ENCODE measurements around the gene SP140.
"Not testable (repeated sequence)": the region's sequence is repeated elsewhere in the genome, so short reads cannot be mapped to it uniquely, and the experiment has no call there.

The SP140 gene

DNA sequence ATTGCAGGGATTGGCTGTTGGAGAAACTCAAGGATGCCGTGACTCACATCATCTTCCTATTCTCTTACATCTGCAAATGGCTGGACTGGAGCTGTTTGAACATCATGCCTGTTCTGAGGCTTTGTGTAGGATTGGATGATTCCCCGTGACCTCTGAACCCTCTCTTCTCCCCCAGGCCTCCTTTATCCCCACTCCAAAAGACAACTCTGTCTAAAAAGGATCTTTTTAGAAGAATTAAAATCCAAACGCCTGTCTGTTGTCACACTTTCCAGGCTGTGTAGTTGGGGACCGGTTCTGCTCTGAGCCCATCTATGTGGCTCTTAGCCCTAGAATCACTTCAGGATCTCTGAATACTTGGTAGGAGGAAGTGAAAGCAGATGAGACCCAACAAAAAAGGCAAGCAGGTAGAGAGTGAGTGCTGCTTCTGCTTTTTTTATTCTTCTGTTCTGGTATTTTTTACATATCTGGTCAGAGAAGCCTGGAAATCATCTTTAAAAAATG lies 565 bp downstream of the SP140 start:
- no peak for DNase-seq

DNA sequence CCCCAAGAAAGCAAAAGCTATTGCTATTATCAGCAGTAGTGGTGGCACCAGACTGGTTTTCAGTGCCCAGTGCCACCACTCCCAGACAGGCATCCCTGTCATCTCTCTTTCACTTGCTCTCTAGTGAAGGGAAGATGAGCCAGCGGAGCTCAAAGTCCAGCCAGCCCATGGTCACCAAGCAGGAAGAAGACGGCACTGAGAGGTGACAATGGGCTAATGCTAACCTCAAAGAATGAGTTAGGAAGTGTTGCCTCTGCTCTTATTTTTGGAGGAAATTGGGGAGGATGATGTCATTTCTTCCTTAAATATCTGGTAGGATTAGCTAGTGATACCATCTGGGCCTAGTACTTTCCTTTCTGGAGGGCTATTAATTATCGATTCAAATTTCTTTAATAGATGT lies 1.7 kb downstream of the SP140 start:
- no peak for DNase-seq

GRCh38 chr2:230230087-230230486 lies 4.6 kb downstream of the SP140 start:
- peak; percentile 33 to 59 for DNase-seq

DNA sequence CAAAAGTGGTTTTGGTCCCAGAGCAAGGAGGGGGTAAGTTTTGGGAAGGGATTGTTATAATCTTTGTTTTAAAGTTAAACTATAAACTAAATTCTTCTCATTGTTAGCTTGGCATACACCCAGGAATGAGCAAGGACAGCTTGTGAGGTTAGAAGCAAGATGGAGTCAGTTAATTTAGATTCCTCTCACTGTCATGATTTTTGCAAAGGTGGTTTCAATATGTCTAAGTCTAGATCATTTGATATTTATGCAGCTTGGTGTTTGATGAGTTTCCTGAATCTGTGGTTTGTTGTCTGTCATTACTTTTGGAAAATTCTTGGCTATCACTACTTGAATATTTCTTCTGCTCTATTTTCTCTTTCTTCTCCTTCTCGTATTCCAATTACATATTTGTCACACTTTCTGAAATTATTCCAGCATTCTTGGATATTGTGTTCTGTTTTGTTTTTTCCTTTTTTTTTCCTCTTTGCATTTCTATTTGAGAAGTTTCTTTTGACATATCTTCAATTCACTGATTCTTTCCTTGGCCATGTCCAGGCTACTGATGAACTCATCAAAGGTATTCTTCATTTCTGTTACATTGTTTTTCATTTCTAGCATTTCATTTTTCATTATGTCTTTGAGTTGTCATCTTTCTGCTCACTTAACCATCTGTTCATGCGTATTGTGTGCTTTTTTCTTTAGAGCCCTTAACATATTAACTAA lies 5.1 kb downstream of the SP140 start:
- DNase-seq = no peak

- no peak for DNase-seq
Observed at GRCh38 chr2:230231251-230231650, 5.7 kb downstream of the SP140 start.

- no peak for DNase-seq
Observed at GRCh38 chr2:230234122-230234722, 8.7 kb downstream of the SP140 start.

- no peak for DNase-seq
Observed at GRCh38 chr2:230234845-230235244, 9.3 kb downstream of the SP140 start.

DNA sequence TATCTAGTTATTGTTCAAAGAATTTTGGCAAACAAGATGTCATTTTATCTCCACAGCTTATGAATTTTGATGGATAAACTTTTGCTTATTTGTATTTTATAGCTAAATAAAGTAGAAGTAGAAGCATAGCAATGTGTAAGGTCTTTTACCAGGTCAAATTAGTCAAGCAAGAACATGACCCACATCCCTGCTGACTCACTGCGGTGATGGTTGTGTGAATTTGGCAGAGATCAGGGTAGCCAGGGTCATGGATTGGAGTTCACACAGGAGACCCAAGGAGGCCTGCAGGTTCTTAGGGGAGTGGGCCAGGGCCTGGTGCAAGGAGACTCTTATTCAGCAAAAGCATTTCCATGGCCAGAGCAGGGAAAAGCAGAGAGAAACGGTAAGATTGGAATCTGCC lies 18.7 kb downstream of the SP140 start:
- no peak for DNase-seq

DNA sequence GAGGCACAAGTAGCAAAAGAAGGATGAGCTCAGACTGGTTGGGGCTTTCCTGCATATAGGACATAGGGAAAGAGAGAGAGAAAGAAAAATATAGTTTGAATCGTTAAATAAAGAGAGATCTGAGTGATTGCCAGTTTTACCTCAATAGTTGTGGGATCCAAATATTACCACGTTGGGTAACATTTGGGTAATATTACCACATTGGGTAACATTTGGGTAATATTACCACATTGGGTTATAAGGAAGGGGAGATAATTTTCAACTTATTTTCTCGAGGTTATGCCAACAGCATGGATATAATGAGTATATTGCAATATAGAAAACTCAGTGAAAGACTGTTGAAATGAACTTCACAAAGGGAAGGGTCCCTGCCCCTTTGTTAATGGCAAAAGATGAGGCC lies 20.7 kb downstream of the SP140 start:
- DNase-seq = peak in 1 of 2 donors; percentile 65

DNA sequence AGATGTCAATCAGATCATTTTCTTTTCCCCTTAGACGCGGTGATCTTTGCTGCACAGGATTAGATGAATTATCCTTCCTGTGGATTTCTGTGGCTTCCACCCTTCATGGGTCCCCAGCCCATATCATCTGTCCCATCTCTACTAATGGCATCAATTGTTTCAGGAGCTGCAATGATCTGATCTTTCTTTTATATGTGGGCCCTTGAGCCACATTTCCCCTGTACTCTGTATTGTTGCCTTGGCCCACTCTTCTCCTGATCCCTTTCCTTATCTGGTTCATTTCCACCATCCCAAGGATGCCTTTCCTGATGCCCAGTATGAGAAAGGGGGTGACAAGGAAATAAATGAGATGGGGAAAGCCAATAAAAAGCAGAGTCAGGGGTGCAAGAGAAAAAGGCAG lies 24.7 kb downstream of the SP140 start:
- no peak for DNase-seq

- no peak for DNase-seq
Observed at GRCh38 chr2:230254152-230254881, 28.8 kb downstream of the SP140 start.

- no peak for DNase-seq
Observed at GRCh38 chr2:230256733-230257332, 31.3 kb downstream of the SP140 start.

DNA sequence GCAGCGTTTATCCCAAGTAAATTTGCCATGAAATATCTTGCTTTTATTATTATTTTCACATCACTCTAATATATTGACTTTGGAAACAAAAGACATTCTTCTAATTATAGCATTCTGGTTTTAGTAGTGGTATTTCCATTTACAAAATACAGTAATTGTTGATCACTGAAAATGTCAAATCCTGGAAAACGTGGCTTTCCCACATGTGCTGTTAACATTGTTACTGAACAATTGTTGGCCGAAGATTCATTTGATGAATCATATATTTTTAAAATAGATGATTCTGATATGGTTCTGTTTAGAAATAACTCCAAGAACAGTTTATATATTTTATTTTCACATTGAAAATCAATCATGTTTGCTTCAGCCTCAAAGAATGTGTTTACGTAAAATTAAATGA lies 32.9 kb downstream of the SP140 start:
- DNase-seq = no peak

- DNase-seq = no peak
Observed at GRCh38 chr2:230262246-230262645, 36.7 kb downstream of the SP140 start.

DNA sequence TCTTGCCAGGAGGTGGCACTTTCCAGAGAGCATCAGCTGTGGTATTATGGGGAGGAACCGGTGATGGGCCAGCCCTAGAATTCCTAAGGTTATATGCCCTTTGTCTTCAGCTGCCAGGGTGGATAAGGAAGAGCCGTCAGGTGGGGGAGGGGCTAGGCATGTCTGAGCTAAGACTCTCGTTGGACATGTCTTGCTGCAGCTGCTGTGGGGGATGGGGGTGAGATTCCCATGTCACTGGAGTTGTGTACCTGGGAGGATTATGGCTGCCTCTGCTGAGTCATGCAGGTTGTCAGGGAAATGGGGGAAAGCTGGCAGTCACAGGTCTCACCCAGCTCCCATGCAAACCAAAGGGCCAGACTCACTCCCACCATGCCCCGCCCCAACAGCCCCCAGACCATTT lies 39.4 kb downstream of the SP140 start:
- DNase-seq = not testable (repeated sequence)

DNA sequence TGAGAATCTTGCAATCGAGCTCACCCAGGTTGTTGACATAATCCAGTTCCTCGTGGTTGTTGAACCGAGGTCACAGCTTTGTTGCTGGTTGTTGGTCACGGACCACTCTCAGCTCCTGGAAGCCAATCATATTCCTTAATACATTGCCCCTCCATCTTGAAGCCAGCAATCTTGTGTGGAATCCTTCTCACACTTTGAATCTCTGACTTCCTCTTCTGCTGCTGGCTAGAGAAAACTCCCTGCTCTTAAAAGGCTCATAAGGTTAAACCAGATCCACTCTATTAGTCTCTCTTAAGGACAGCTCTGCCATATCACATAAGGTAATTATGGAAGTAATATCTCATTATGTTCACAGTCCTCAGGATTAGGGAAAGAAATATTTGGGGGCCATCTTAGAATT lies 41.1 kb downstream of the SP140 start:
- no peak for DNase-seq

- no peak for DNase-seq
Observed at GRCh38 chr2:230267059-230267458, 41.5 kb downstream of the SP140 start.

DNA sequence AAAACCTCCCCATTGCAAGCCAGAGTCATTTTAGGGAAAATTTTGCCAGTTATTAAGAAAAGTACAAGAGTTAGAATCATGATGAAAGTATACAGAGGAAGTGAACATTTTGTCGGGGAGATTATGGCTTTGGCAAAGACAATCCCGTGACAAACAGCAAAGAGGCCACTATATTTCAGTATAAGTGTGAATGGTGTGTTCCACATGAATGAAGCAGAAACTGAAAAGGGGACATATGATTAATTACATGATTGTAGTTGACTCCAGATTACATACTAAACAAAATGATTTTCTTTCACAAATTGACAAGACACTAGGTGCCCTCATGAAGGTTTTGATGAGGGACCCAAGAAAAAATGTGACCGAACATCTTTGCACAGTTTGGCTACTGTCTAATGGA lies 42.0 kb downstream of the SP140 start:
- DNase-seq = no peak

DNA sequence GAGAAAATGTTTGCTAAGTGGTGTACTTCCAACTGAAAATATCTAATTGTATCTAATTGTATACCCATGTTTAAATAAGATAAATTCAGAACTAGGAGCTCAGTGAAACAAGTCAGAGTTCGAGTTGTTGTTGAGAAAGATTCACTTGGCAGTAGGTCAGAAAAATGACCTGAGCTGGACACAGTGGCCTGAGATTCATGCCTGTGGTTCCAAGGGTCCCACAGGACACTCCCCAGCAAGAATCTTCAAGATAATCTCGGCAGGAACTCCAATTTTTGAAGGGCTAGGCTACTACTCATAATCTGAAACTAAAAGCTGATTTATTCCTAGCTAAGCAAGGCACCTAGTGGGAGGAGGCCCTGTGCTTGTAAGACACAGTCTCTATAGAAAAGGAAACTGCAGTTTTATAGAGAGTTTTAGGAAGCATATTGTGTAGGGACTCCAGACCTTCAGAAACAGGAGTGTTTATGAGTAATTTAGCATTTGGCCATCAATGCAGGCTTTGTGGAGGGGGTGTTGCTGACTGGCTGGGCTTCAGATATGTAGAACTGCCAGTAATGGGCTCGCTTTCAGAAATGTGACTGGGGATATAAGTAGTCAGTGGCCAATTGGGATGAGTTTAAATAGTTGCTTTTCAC lies 43.2 kb downstream of the SP140 start:
- DNase-seq = no peak

DNA sequence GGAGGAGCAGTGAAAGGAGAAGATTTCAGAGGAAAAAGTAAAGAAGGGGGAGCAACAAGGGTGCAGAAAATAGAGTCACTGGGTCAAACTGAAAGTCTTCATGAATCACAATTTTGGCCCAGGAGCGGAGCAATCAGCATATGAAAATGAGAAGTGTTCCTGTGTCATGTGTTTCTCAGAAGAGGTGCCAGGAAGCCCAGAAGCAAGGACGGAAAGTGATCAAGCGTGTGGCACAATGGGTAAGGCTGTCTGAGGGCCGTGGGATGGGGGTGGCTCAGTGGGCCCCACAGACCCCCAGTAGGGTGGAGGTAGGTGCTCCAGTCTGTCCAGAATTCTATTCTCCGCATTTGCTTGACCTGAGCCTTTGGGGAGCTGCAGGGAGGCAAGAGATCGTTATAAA lies 44.2 kb downstream of the SP140 start:
- no peak for DNase-seq

GRCh38 chr2:230282936-230283335 lies 57.4 kb downstream of the SP140 start:
- no peak for DNase-seq

DNA sequence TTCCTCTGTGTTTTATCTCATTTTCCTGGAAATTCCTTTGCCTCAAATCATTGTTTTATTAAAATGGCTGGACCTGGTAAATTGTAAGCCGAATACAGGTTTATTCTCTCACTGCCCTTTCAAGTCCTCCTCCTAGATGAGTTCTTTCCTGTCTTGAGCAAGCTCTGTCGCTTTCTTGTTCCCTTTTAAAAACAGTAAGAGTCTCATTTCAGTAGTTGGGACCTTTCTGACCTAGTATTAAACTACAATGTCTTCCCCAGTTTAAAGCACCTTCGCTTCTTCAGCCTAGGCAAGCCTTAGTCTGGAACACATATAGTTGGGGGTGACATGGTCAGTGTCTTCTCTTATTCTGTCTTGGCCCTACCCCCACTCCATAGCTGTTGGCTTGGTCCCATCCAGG lies 60.5 kb downstream of the SP140 start:
- no peak for DNase-seq

DNA sequence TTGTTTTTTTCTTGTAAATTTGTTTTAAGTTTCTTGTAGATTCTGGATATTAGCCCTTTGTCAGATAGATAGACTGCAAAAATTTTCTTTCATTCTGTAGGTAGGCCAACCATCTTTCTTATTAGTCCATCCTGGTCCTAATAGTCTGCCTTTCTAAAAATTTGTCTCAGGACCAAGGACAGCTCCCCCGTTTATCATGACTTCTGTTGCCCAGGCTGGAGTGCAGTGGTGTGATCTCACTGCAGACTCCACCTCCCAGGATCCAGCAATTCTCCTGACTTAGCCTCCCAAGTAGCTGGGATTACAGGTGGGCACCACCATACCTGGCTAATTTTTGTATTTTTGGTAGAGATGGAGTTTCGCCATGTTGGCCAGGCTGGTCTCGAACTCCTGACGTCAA lies 63.8 kb downstream of the SP140 start:
- DNase-seq = peak in 1 of 2 donors; percentile 4
